A673 (cell line): ENCODE data around the gene TERT. TPM values are rescaled to one million over a fixed set of nuclear protein-coding genes. Genes with fewer than 3 reads are reported as not detected.

Experiments
- BruUV-seq: library from RNA; stranded (reverse); fragments of 400-500 nt; replicated peaks from 2 replicates; lab custom pipeline; 2021; lab: Mats Ljungman, UMichigan
- CTCF ChIA-PET: fragments of 300-600 bp; sonication (Branson Sonifier 250); formaldehyde crosslinking; loops from one replicate; lab custom pipeline; 2022; ENCODE audit warnings: antibody characterized with exemption; lab: Charles Lee
- POLR2A ChIA-PET: fragments of 300-600 bp; sonication (Branson Sonifier 250); formaldehyde crosslinking; loops from one replicate; lab custom pipeline; 2022; ENCODE audit warnings: antibody characterized with exemption; ENCODE audit not compliant: low non-redundant PET; lab: Charles Lee
- DNase-seq: peaks from one replicate; pipeline ENCODE4 v3.0.0-alpha.2; 2015; ENCODE audit warnings: low spot score
- H3K27ac ChIP-seq: fragments of 200-600 bp; sonication (generic); 2 replicates; pipeline ENCODE4 v1.5.1; 2016; ENCODE audit warnings: mixed run types, low read depth, mild to moderate bottlenecking, mixed read lengths, antibody characterized with exemption, low read length; ENCODE audit not compliant: poor library complexity, severe bottlenecking
- H3K27me3 ChIP-seq: fragments of 200-600 bp; sonication (generic); replicated peaks from 2 replicates; pipeline ENCODE4 v1.6.1; 2017; ENCODE audit warnings: mixed run types, low read depth, mild to moderate bottlenecking, mixed read lengths, antibody characterized with exemption, low read length; ENCODE audit not compliant: insufficient read depth, poor library complexity
- H3K36me3 ChIP-seq: fragments of 200-600 bp; sonication (generic); 2 replicates; pipeline ENCODE4 v1.6.1; 2016; ENCODE audit warnings: mixed run types, mild to moderate bottlenecking, mixed read lengths, antibody characterized with exemption, low read length; ENCODE audit not compliant: insufficient read depth, poor library complexity, severe bottlenecking
- H3K4me1 ChIP-seq: fragments of 200-600 bp; sonication (generic); 2 replicates; pipeline ENCODE4 v1.6.1; 2017; ENCODE audit warnings: mixed run types, mild to moderate bottlenecking, mixed read lengths, antibody characterized with exemption, low read length; ENCODE audit not compliant: insufficient read depth, poor library complexity, severe bottlenecking
- H3K4me3 ChIP-seq: fragments of 200-600 bp; sonication (generic); 2 replicates; pipeline ENCODE4 v1.5.1; 2016; ENCODE audit warnings: low read depth, mixed run types, mild to moderate bottlenecking, mixed read lengths, low read length; ENCODE audit not compliant: poor library complexity, severe bottlenecking
- H3K9me3 ChIP-seq: fragments of 200-600 bp; sonication (generic); 2 replicates; pipeline ENCODE4 v1.6.1; 2016; ENCODE audit warnings: mixed run types, low read depth, mild to moderate bottlenecking, mixed read lengths, antibody characterized with exemption, low read length; ENCODE audit not compliant: poor library complexity, severe bottlenecking
- CTCF ChIP-seq: fragments of 300-800, 200-600 bp; sonication (generic); conservative IDR thresholded peaks from 2 replicates; pipeline ENCODE4 v1.5.1; 2017; ENCODE audit warnings: low read depth, mild to moderate bottlenecking, antibody characterized with exemption, low read length, moderate library complexity, mixed read lengths
- EZH2 ChIP-seq: fragments of 200-600 bp; sonication (generic); IDR thresholded peaks from 2 replicates; pipeline ENCODE4 v1.6.1; 2017; ENCODE audit warnings: borderline replicate concordance, low read depth, mild to moderate bottlenecking, mixed read lengths, antibody characterized with exemption, low read length; ENCODE audit not compliant: poor library complexity, severe bottlenecking
- intact Hi-C: fragments of 100-400 bp; cut with micrococcal nuclease; formaldehyde crosslinking; loops from one replicate; pipeline ENCODE4 v1.10.0; 2022; ENCODE audit not compliant: unreplicated experiment
- total RNA-seq: library from RNA; stranded (reverse); gene quantifications from 2 replicates; pipeline ENCODE4 v1.2.3, GENCODE V29; 2021

TERT gene
- total RNA-seq, 1 experiment from 2014 or later = 14.2 TPM

DNA sequence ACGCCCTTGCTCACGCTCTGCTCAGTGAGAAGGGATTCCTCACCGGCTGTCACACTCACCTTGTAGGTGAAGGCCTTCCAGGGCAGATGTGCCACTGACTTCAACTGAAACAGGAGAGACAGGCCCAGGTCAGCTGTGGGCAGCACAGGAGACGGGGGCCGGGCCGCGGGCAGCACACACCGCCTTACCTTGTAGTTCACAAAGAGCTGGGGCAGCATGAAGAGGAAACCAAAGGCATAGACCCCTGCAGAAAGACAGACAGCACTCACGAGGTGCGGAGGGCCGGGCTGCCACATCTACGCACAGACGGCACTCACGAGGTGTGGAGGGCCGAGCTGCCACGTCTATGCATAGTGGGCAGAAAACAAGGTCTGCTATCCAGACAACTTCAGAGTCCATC is 26.7 kb upstream of the TERT start:
- H3K36me3 ChIP-seq = peaks cover 63% of the 10 kb centered on the region
- intact Hi-C loops = no loop called here
- BruUV-seq = no TSS peak

DNA sequence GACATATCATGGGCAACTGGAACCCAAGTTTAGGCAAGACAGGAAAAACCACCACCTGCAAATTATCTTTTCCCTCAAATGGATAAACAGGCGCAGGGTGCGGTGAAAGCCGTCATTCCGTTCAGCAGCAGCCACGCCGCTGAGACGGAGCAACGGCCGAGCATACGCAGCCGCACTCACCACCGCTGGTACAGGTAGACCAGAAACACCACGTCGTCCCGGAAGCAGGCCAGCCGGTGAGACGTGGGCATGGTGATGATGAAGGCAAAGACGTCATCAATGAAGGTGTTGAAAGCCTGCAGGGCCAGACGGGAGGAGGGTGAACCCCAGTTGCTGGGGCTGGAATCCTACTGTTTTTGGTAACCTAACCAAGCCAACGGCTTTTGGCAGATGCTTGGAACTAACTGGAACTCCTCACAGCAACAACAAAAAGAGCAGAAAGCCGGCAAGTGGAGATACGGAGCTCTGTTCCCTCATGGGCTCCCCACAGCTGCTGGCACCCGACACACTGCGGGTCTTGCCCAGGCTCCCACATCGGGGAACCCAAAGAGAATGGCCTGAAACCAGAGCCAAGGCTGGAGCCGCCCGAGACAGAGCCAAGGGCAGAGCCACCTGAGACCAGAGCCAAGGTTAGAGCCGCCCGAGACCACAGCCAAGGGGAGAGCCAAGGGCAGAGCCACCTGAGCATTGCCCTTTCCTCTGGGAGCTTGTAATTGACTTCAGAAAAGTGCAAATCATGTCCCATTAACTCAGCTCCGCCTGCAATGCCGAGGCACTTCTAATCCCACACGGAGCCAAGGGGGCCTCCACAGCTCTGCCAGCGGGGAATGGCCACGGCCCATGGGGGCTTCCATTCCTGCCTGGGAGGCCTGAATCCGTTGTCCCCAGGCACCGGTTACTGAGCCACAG is 25.8 kb upstream of the TERT start:
- Histone ChIP-seq H3K4me1 (no peaks in the 10 kb centered on the region), H3K27me3 (no peaks in the 10 kb centered on the region), H3K9me3 (no peaks in the 10 kb centered on the region), H3K4me3 (no peak overlapping the region), H3K36me3 (peaks cover 61% of the 10 kb centered on the region), H3K27ac (no peak overlapping the region)
- no TSS peak for BruUV-seq
- intact Hi-C loops = no loop called here
- CTCF ChIA-PET = no interaction called here
- no peak for TF ChIP-seq EZH2
- POLR2A ChIA-PET = no interaction called here
- no peak for DNase-seq

More for the DNA sequence above, 26.7 kb upstream of the TERT start:
- no peak for TF ChIP-seq EZH2
- no peak for TF ChIP-seq CTCF
- POLR2A ChIA-PET = interaction anchor here (0.6 kb wide), 1 partner anchor 17 kb away, joined by 3 read pairs; no protein-coding TSS in a partner anchor
- H3K27ac ChIP-seq = no peak overlapping the region
- H3K9me3 ChIP-seq = no peaks in the 10 kb centered on the region
- no peaks in the 10 kb centered on the region for H3K27me3 ChIP-seq
- DNase-seq = no peak
- no peak overlapping the region for H3K4me3 ChIP-seq
- peaks cover 3% of the 10 kb centered on the region for H3K4me1 ChIP-seq
- CTCF ChIA-PET = no interaction called here

DNA sequence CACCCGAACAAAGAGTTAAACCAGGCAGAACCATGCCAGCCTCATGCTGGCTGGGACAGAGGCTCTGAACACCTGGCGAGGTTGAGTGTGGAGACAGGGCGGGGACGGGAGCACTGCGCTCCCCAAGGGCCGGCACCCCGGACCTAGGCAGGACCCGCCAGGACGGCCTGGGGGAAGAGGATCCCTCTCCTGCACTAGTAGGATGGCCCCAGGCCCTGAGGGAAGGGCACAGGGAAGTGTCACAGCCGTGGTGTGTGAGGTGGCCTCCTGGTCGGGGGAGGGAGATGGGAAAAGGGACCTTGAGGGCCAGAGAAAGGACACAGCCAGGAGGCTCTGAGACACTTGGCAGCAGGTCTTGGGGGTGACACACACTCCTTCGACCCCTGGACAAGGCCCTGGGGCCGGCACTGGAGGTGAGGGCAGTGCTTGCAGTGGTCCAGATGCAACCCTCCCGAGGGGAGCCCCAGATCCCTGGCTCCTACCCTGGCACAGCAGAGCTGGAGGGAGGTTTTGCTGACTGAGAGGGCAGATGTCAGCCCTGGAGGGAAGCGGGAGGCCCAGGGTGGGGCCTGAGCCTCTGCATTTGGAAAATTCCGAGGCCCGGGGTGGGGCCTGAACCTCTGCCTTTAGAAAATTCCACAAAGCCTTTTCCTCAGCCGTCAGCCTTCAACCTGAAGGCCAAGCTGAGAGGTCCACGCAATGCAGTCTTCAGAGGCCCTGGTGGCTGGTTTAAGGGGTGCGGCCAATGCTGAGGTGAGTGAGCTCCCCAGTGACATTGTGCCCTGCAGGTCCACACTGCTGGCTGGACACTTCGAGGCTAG is 24.8 kb upstream of the TERT start:
- no peak overlapping the region for H3K27ac ChIP-seq
- CTCF ChIA-PET = no interaction called here
- no peaks in the 10 kb centered on the region for H3K4me1 ChIP-seq
- BruUV-seq = no TSS peak
- peaks cover 50% of the 10 kb centered on the region for H3K36me3 ChIP-seq
- DNase-seq = no peak
- no peak for TF ChIP-seq CTCF
- no peak for TF ChIP-seq EZH2
- H3K4me3 ChIP-seq = no peak overlapping the region
- POLR2A ChIA-PET = no interaction called here
- intact Hi-C loops = no loop called here
- no peaks in the 10 kb centered on the region for H3K9me3 ChIP-seq
- H3K27me3 ChIP-seq = no peaks in the 10 kb centered on the region
